Measurements from ENCODE around the gene SPDEF. TPM values are rescaled to one million over a fixed set of nuclear protein-coding genes. Genes with fewer than 3 reads are reported as not detected.
A peak's percentile ranks its signal among the peaks of the same experiment; 100 is the strongest.

The SPDEF gene
- total and polyA plus RNA-seq, 8 donors: 0.24 to 1.2 (median 0.49) TPM

DNA sequence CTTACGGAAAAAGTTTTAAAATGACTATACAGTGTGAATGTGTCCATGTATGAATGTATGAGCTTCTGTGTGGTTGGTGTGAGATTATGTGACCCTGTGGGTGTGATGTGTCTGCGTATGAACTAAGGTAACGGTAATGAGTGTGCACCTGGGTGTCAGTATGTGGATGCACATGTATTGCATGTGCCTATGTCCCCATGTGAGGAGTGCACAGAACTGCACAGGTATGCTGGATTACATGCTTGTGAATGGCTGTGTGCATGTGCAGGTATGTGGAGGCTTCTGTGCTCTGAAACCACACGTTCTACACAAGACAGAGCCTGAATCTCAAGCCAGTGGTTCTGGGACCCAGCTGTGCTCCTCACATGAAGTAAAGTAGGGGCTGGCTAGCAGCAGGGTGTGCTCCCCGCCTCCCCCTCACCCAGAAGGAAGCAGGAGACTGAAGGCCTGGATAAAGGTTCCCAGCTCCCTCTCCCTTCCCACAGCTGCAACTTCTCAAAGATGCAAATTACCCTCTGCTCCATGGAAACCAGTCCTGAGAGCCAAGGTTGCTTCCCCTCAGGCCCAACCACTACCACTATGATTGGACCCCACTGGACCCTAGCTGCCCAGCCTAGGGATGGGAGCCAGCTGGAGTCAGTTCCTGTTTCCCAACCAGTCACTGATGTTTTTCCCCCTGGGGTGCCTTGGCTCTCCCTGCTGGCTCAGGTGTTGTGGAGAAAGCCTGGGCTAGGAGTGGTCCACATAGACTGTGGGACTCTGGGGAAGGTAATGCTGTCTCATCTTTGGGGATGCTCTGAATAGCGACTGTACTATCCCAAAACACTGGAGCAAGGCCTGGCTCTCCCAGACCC lies 24.8 kb upstream of the SPDEF start:
- no peak overlapping the region for H3K27ac ChIP-seq
- H3K4me3 ChIP-seq: no peak overlapping the region
- H3K4me1 ChIP-seq: no peaks in the 10 kb centered on the region
- H3K36me3 ChIP-seq: no peaks in the 10 kb centered on the region
- DNase-seq (peak in 1 of 6 donors; percentile 24), FAIRE-seq (no peak), ATAC-seq (no peak)
- WGBS, 2 donors: 88 to 89% methylated on average over 6 of the region's 6 CpGs
- no peaks in the 10 kb centered on the region for H3K9me3 ChIP-seq
- intact Hi-C loops (cut with DNase I): no loop called here
- TF ChIP-seq, protein P1, sequence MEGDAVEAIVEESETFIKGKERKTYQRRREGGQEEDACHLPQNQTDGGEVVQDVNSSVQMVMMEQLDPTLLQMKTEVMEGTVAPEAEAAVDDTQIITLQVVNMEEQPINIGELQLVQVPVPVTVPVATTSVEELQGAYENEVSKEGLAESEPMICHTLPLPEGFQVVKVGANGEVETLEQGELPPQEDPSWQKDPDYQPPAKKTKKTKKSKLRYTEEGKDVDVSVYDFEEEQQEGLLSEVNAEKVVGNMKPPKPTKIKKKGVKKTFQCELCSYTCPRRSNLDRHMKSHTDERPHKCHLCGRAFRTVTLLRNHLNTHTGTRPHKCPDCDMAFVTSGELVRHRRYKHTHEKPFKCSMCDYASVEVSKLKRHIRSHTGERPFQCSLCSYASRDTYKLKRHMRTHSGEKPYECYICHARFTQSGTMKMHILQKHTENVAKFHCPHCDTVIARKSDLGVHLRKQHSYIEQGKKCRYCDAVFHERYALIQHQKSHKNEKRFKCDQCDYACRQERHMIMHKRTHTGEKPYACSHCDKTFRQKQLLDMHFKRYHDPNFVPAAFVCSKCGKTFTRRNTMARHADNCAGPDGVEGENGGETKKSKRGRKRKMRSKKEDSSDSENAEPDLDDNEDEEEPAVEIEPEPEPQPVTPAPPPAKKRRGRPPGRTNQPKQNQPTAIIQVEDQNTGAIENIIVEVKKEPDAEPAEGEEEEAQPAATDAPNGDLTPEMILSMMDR (IDR thresholded peaks at IDR 0.05): no peak
- no peaks in the 10 kb centered on the region for H3K27me3 ChIP-seq

DNA sequence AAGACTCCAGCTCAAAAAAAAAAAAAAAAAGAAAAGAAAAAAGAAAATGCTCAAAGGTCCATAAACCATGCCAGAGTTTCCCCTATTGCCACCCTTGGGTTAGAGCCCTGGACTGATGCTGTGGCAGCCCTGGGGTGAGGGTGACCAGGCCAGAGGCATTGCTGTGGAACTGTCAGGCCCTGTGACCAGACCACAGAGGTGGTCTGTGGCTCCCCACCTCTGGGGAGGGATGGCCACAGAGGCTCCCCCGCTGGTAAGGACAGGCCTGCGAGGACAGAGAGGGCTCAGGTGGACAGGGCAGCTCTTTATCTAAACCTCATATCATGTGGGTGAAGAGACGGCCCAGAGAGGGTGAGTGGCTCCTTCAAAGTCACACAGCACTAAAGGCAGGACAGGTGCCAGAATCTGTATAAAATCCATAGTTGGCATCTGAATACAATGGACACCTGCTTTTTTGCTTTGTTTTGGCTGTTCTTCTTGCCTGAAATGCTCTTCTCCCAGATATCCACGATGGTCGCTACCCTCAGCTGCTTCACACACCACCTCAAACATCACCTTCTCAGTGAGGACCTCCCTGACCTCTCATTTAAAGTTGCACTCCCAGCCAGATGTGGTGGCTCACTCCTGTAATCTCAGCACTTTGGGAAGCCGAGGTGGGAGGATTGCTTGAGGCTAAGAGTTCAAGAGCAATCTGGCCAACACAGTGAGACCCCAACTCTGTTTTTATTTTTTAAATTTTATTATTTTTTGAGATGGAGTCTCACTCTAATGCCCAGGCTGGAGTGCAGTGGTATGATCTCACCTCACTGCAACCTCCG lies 22.5 kb upstream of the SPDEF start:
- Histone ChIP-seq H3K4me3 (no peak overlapping the region), H3K9me3 (no peaks in the 10 kb centered on the region), H3K36me3 (no peaks in the 10 kb centered on the region), H3K27me3 (no peaks in the 10 kb centered on the region), H3K27ac (no peak overlapping the region), H3K4me1 (no peaks in the 10 kb centered on the region)
- 79 to 86% methylated on average over 7 of the region's 7 CpGs for WGBS, 2 donors
- peak in 1 of 6 donors; percentile 7 for DNase-seq
- no peak for FAIRE-seq
- intact Hi-C loops (cut with DNase I): no loop called here
- TF ChIP-seq, protein P1 (IDR thresholded peaks at IDR 0.05): no peak
- ATAC-seq: no peak

DNA sequence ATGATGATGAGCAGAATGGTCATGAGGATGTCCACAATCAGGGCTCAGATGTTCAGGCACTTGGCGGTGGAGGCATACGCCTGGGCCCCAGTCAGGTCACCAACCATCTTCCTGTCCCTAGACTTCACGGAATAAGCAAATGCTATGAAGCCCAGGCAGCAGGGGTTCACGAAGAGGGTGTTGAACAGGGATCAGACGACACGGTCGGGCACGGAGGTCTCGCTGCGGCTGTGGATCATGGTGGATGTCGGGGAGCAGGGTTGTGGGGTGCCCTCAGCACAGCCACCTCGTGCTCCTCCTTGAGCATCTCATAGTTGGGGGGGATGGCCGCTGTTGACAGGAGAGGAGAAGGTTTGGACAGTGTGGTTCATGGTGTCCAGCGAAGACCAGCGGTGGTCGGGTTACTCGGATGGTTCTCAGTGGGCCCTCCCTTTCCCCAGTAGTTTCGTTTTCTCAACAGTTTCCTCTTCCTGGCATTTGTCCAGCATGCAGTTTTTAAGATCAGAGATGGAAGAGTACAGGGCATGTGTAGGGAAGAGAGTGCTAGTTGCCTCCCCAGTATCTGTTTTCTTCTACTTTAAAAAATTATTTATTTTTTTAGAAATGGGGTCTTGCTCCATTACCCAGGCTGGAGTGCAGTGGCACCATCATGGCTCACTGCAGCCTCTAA lies 20.3 kb upstream of the SPDEF start:
- ATAC-seq: no peak
- 82 to 89% methylated on average over 18 of the region's 18 CpGs for WGBS, 2 donors
- TF ChIP-seq, protein P1 (IDR thresholded peaks at IDR 0.05): no peak

DNA sequence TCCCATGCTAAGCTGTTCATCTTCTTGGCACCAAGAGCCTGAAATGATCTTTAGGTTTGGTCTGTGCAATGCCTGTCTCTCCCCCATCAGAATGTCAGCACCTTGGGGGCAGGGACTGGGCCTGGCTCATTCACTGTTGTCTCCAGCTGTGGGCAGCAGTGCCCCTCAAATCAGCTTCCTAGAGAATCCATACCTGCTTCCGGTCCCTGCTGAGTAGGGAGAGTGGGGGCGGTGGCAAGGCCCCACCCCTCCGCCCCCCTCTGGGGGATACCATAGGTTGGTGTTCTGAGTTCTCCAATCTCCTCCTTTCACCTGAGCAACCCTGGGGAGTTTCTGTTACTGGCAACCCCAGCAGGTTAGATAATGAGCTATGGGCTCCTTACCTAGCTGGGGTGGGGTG lies 19.2 kb upstream of the SPDEF start:
- no peak for DNase-seq
- Histone ChIP-seq H3K4me1 (no peaks in the 10 kb centered on the region), H3K27ac (no peak overlapping the region), H3K9me3 (no peaks in the 10 kb centered on the region), H3K4me3 (no peak overlapping the region), H3K36me3 (no peaks in the 10 kb centered on the region), H3K27me3 (no peaks in the 10 kb centered on the region)
- no peak for FAIRE-seq
- 71 to 77% methylated on average over 3 of the region's 3 CpGs for WGBS, 2 donors
- intact Hi-C loops (cut with DNase I): no loop called here
- peak in 1 of 4 donors; percentile 8 for ATAC-seq
- TF ChIP-seq, protein P1 (IDR thresholded peaks at IDR 0.05): no peak

More for the DNA sequence above, 20.3 kb upstream of the SPDEF start:
- FAIRE-seq (no peak), DNase-seq (no peak)
- Histone ChIP-seq H3K4me3 (no peak overlapping the region), H3K27me3 (no peaks in the 10 kb centered on the region), H3K27ac (no peak overlapping the region), H3K36me3 (no peaks in the 10 kb centered on the region), H3K9me3 (no peaks in the 10 kb centered on the region), H3K4me1 (no peaks in the 10 kb centered on the region)
- intact Hi-C loops (cut with DNase I): no loop called here
